ENCODE data around the gene FARSA. TPM values are rescaled to one million over a fixed set of nuclear protein-coding genes. Genes with fewer than 3 reads are reported as not detected.

The FARSA gene
- total RNA-seq, 1 donor from 2014 or later, result 55.6 TPM

- H3K36me3 Mint-ChIP-seq (ENCODE audit: unreplicated experiment), result peaks cover 20% of the 10 kb centered on the region
- no peak for DNase-seq (ENCODE audit: extremely low spot score, unreplicated experiment)
- no peaks in the 10 kb centered on the region for H3K27me3 Mint-ChIP-seq (ENCODE audit: unreplicated experiment)
- no peak overlapping the region for H3K4me3 Mint-ChIP-seq (ENCODE audit: unreplicated experiment)
- no peak overlapping the region for H3K27ac Mint-ChIP-seq (ENCODE audit: unreplicated experiment)
- no peaks in the 10 kb centered on the region for H3K4me1 Mint-ChIP-seq (ENCODE audit: unreplicated experiment)
- H3K9me3 Mint-ChIP-seq (ENCODE audit: unreplicated experiment), result no peaks in the 10 kb centered on the region
- no peak for TF ChIP-seq CTCF (IDR thresholded peaks at IDR 0.05)
Measured at GRCh38 chr19:12873891-12874745, 59.4 kb downstream of the FARSA start.

- Mint-ChIP-seq H3K27ac (ENCODE audit: unreplicated experiment) (no peak overlapping the region), H3K36me3 (ENCODE audit: unreplicated experiment) (peaks cover 16% of the 10 kb centered on the region), H3K4me1 (ENCODE audit: unreplicated experiment) (no peaks in the 10 kb centered on the region), H3K9me3 (ENCODE audit: unreplicated experiment) (no peaks in the 10 kb centered on the region), H3K4me3 (ENCODE audit: unreplicated experiment) (no peak overlapping the region), H3K27me3 (ENCODE audit: unreplicated experiment) (no peaks in the 10 kb centered on the region)
- no peak for DNase-seq (ENCODE audit: extremely low spot score, unreplicated experiment)
- no peak for TF ChIP-seq CTCF (IDR thresholded peaks at IDR 0.05)
Measured at GRCh38 chr19:12872941-12873890, 60.3 kb downstream of the FARSA start.

Small RNA genes lying within 50 kb of the gene (microRNA-seq; reads per million reads assigned to microRNA genes)
- not detected for gene MIR5695 (ENCODE audit: unreplicated experiment)
- 2.2 reads per million for gene MIR6515 (ENCODE audit: unreplicated experiment)

Other genes starting within 250 kb of the FARSA start
- not detected in 2 replicates for gene GNG14, start 245.7 kb downstream of the FARSA start, total RNA-seq
- gene FBXW9, start 237.1 kb downstream of the FARSA start, total RNA-seq, result 10.9 and 11.4 TPM in 2 replicates
- 79.0 and 93.3 TPM in 2 replicates for gene TNPO2, start 209.8 kb downstream of the FARSA start, total RNA-seq
- 151 and 160 TPM in 2 replicates for gene TRIR, start 199.0 kb downstream of the FARSA start, total RNA-seq
- gene GET3, start 196.2 kb downstream of the FARSA start, total RNA-seq, result 72.1 and 77.0 TPM in 2 replicates
- gene BEST2, start 181.9 kb downstream of the FARSA start, total RNA-seq, result not detected in 2 replicates
- gene HOOK2, start 158.2 kb downstream of the FARSA start, total RNA-seq, result 24.6 and 26.8 TPM in 2 replicates
- gene JUNB, start 142.2 kb downstream of the FARSA start, total RNA-seq, result 141 and 158 TPM in 2 replicates
- gene PRDX2, start 131.9 kb downstream of the FARSA start, total RNA-seq, result 235 TPM in 2 replicates
- gene THSD8, start 131.6 kb downstream of the FARSA start, total RNA-seq, result 8.2 and 8.4 TPM in 2 replicates
- gene RNASEH2A, start 127.1 kb downstream of the FARSA start, total RNA-seq, result 7.6 and 10.0 TPM in 2 replicates
- not detected in 2 replicates for gene RTBDN, start 99.1 kb downstream of the FARSA start, total RNA-seq
- gene MAST1, start 95.2 kb downstream of the FARSA start, total RNA-seq, result 0.32 TPM in 1 of 2 replicates, not detected in the other
- gene DNASE2, start 52.3 kb downstream of the FARSA start, total RNA-seq, result 47.3 and 57.0 TPM in 2 replicates
- gene KLF1, start 46.5 kb downstream of the FARSA start, total RNA-seq, result not detected in 2 replicates
- 23.1 and 23.8 TPM in 2 replicates for gene GCDH, start 42.6 kb downstream of the FARSA start, total RNA-seq
- gene SYCE2, start 14.4 kb downstream of the FARSA start, total RNA-seq, result not detected in 2 replicates
- 1,241 and 1,304 TPM in 2 replicates for gene CALR, start 4.9 kb upstream of the FARSA start, total RNA-seq
- 81.4 and 83.1 TPM in 2 replicates for gene RAD23A, start 12.2 kb upstream of the FARSA start, total RNA-seq
- 24.0 and 24.6 TPM in 2 replicates for gene GADD45GIP1, start 23.5 kb upstream of the FARSA start, total RNA-seq
- gene DAND5, start 35.9 kb upstream of the FARSA start, total RNA-seq, result not detected in 2 replicates
- gene NFIX, start 61.8 kb upstream of the FARSA start, total RNA-seq, result 87.0 and 93.7 TPM in 2 replicates
- not detected in 2 replicates for gene LYL1, start 169.1 kb upstream of the FARSA start, total RNA-seq
- gene TRMT1, start 183.0 kb upstream of the FARSA start, total RNA-seq, result 37.4 and 43.1 TPM in 2 replicates
- gene NACC1, start 184.6 kb upstream of the FARSA start, total RNA-seq, result 40.4 and 45.1 TPM in 2 replicates
- gene STX10, start 216.7 kb upstream of the FARSA start, total RNA-seq, result 48.5 and 50.5 TPM in 2 replicates
- 109 and 148 TPM in 2 replicates for gene IER2, start 216.7 kb upstream of the FARSA start, total RNA-seq

Measured in osteocyte (in vitro differentiated cells).